ENCODE measurements around the gene PLXNB3.

PLXNB3 gene

DNA sequence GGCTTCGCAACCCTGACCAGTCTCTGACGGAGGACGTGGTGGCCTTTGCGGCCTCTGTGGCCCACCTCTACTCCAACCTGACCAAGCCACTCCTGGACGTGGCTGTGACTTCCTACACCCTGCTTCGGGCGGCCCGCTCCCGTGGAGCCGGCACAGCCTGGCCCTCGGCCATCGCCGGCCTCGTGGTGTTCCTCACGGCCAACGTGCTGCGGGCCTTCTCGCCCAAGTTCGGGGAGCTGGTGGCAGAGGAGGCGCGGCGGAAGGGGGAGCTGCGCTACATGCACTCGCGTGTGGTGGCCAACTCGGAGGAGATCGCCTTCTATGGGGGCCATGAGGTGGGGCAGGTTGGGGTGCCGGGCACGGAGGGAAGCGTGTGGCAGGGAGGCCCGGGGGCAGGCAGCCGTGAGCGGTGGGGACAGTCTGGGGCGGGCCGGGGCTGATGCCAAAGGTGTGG, 38.2 kb upstream of the PLXNB3 start:
- TF ChIP-seq CTCF (IDR thresholded peaks at IDR 0.05), result no peak
- Histone ChIP-seq H3K36me3 (ENCODE audit: control insufficient read depth, insufficient read depth, low read length) (no peaks in the 10 kb centered on the region), H3K4me1 (peaks cover 10% of the 10 kb centered on the region), H3K79me2 (peaks cover under 1% of the 10 kb centered on the region), H3K4me3 (ENCODE audit: low read depth, low read length) (no peak overlapping the region), H3K9ac (no peak overlapping the region), H3K4me2 (ENCODE audit: low read length) (no peak overlapping the region), H3K27ac (peak overlapping the region; percentile 74), H3K27me3 (ENCODE audit: control insufficient read depth, insufficient read depth, low read length) (no peaks in the 10 kb centered on the region), H2AFZ (no peak overlapping the region), H3K9me3 (ENCODE audit: control insufficient read depth, low read length) (no peaks in the 10 kb centered on the region)

DNA sequence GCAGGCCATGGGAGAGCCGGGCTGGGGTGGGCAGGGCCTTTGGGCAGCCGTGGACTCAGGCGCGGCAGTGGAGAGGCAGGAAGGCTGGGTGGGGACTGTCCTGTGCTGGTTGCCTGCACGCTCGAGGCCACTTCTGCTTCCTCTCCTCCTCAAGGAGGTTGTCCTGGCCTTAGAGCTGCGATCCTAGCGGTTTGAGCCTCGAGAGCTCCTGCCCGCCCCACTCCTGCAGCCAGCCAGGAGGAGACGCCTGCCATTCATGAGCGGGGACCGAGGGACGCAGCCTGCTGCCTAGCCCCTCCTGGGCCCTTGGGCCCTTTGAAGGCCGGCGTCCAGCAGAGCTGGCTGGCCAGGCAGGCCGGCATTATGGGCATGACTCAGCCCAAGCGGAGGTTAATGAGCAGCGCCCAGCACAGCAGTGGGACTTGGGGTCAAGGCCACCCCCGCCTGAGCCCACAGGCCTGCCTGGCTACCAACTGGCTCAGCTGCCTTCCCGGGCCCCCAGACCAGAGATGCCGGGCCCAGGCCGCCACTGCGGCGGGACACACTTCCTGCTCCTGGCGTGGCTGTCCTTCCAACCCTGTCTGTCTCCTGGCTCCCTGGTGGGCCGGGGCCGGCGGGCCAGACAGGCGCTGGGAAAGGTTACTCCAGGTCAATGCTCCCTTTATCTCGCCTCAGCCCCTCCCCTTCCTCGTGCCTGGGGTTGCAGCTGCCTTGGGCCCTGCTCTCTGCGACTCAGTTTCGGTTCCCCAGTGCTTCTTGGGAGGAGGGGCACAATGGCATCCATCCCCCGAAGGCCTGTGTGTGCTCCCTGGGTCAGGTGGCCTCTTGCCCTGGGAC, 37.5 kb upstream of the PLXNB3 start:
- Histone ChIP-seq H3K9me3 (ENCODE audit: control insufficient read depth, low read length) (no peaks in the 10 kb centered on the region), H3K4me3 (ENCODE audit: low read depth, low read length) (no peak overlapping the region), H3K36me3 (ENCODE audit: control insufficient read depth, insufficient read depth, low read length) (no peaks in the 10 kb centered on the region), H3K9ac (no peak overlapping the region), H3K4me2 (ENCODE audit: low read length) (peak overlapping the region; percentile 53), H3K79me2 (no peaks in the 10 kb centered on the region), H3K27me3 (ENCODE audit: control insufficient read depth, insufficient read depth, low read length) (no peaks in the 10 kb centered on the region), H3K27ac (peak overlapping the region; percentile 74), H3K4me1 (peaks cover 10% of the 10 kb centered on the region), H2AFZ (peak overlapping the region; percentile 58)
- no peak for TF ChIP-seq CTCF (IDR thresholded peaks at IDR 0.05)

DNA sequence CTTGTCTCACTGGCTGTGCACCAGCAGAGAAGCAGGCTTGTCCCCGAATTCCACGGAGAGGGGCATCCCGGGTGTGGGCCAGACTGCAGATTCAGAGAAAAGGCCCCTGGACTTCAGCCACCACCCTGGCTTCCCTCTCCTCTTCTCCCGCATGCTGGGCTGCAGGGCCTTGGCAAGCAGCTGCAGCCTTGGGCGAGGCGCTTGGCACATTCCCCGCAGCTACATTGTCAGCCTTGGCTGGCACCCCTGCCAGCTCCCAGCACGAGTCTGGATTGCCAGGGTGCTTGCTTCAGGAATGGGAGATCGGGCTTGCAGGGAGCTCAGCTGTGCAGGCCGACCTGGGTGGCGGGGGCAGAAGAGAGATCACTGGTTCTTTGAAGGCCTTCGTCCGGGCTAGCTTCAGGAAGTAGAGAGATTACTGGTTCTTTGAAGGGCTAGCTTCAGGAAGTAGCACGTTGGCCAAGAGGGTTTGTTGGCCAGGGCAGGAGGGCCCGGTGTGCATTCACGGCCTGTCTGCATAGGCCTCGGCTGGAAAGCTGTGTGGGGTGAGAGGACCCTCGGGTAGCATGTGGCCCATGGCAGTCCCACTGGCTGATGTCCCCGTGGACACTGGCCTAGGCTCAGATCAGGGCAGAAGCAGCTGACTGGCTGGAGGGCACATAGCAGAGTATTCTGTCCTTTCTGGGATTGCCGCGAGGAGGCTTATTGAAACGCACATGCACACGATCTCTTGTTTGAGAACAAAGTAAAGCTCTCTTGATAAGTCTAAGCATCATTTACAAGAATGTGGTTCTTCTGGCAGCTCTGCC, 36.7 kb upstream of the PLXNB3 start:
- Histone ChIP-seq H3K4me1 (peaks cover 10% of the 10 kb centered on the region), H3K9me3 (ENCODE audit: control insufficient read depth, low read length) (no peaks in the 10 kb centered on the region), H3K4me2 (ENCODE audit: low read length) (peak overlapping the region; percentile 53), H3K27me3 (ENCODE audit: control insufficient read depth, insufficient read depth, low read length) (no peaks in the 10 kb centered on the region), H2AFZ (peak overlapping the region; percentile 58), H3K27ac (peak overlapping the region; percentile 74), H3K36me3 (ENCODE audit: control insufficient read depth, insufficient read depth, low read length) (no peaks in the 10 kb centered on the region), H3K9ac (no peak overlapping the region), H3K4me3 (ENCODE audit: low read depth, low read length) (no peak overlapping the region), H3K79me2 (no peaks in the 10 kb centered on the region)
- no peak for TF ChIP-seq CTCF (IDR thresholded peaks at IDR 0.05)

DNA sequence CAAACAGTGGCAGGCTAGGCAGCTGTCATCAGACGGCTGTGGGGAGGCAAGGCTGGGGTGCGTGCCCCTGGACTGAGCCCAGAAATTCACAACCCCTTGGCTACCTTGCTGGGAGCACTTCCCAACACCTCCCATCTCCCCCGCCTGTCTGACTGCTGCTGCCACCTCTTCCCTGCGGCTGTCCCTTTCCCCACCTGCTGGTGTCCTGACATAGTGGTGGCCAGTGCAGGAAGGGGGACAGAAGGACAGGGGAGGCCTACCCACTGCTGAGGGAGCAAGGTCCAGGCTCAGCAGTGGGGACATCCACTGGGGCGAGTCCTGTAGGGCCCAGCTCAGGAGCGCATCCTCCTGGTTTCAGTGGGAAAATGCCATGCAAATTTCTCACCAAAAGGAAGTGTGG, 36.0 kb upstream of the PLXNB3 start:
- H3K27ac ChIP-seq, result no peak overlapping the region
- H2AFZ ChIP-seq, result no peak overlapping the region
- no peaks in the 10 kb centered on the region for H3K79me2 ChIP-seq
- no peaks in the 10 kb centered on the region for H3K9me3 ChIP-seq (ENCODE audit: control insufficient read depth, low read length)
- H3K4me3 ChIP-seq (ENCODE audit: low read depth, low read length), result no peak overlapping the region
- H3K4me2 ChIP-seq (ENCODE audit: low read length), result no peak overlapping the region
- H3K36me3 ChIP-seq (ENCODE audit: control insufficient read depth, insufficient read depth, low read length), result no peaks in the 10 kb centered on the region
- TF ChIP-seq CTCF (IDR thresholded peaks at IDR 0.05), result no peak
- H3K9ac ChIP-seq, result no peak overlapping the region
- H3K27me3 ChIP-seq (ENCODE audit: control insufficient read depth, insufficient read depth, low read length), result no peaks in the 10 kb centered on the region
- H3K4me1 ChIP-seq, result peaks cover 10% of the 10 kb centered on the region

Data from parathyroid adenoma (tissue), 2 donors.